Uterus (tissue), 2 donors: ENCODE measurements around the gene SLC22A6.

Experiments used
- CTCF ChIP-seq, 4 experiments: fragments of 200-600 bp in 2 of 4; fragments of 450-650 bp in 2 of 4; sonication (generic) in 2 of 4; IDR thresholded peaks; one replicate each; pipeline ENCODE4 v1.5.1; 2016 to 2019; ENCODE audit warnings: antibody characterized with exemption in 4 of 4, mild to moderate bottlenecking in 2 of 4, moderate library complexity in 1 of 4
- POLR2A ChIP-seq, 2 donors: fragments of 450-650 bp; IDR thresholded peaks; one replicate each; pipeline ENCODE4 v1.6.1; 2016; ENCODE audit warnings: antibody characterized with exemption in 2 of 2, mild to moderate bottlenecking in 1 of 2, moderate library complexity in 1 of 2

DNA sequence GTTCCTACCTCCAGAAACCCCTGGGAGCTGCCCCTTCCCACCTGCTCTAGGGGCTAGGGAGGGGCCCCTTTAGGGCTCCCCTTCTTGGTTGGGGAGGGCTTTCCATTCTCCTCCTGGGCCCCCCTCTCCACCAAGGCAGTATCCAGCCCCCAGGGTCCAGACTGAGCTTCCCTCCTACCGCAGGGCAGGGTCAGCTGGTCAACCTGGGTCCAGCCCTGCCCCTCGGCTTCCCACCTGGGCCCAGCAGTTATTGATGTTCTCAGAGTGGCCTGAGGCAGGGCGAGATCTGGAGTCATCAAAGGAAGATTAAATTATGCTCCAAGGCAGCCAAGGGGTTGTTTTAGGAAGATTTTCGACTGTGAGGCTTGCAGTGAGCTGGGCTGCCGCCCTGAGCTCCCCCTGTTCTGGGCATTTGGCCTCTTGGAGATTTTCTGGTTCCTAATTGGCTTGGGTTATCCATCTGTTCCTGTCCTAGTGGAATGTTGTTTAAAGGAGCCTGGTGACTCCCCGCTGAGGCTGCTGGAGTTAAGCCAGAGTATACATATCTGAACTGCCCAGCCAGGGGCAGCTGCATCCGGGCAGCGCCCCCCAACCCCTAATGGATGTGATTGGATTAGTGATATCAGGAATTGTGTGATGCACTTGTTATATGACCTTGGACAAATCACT is 32.7 kb upstream of the SLC22A6 start:
- no peak for TF ChIP-seq POLR2A (IDR thresholded peaks at IDR 0.05)
- TF ChIP-seq CTCF (IDR thresholded peaks at IDR 0.05): no peak
